SK-N-MC (cell line): ENCODE results near the gene NPAT.
"Not testable (repeated sequence)": the region's sequence is repeated elsewhere in the genome, so short reads cannot be mapped to it uniquely, and the experiment has no call there.

Experiments used
- DNase-seq: peaks from one replicate; pipeline ENCODE4 v3.0.0-alpha.2; 2011; ENCODE audit warnings: low read depth, low spot score
- H3K27ac ChIP-seq: fragments of 200-600 bp; sonication (generic); 2 replicates; pipeline ENCODE4 v1.5.1; 2016; ENCODE audit warnings: mixed run types
- H3K36me3 ChIP-seq: fragments of 200-600 bp; sonication (generic); 2 replicates; pipeline ENCODE4 v1.6.1; 2017; ENCODE audit warnings: antibody characterized with exemption, low read length, mixed read lengths; ENCODE audit not compliant: insufficient read depth
- H3K4me3 ChIP-seq: fragments of 200-600 bp; sonication (generic); 2 replicates; pipeline ENCODE4 v1.5.1; 2016
- H3K9ac ChIP-seq: fragments of 200-600 bp; sonication (generic); 2 replicates; pipeline ENCODE4 v1.8.0; 2017; ENCODE audit warnings: mixed run types, mixed read lengths; ENCODE audit not compliant: insufficient read length
- H3K9me3 ChIP-seq: fragments of 200-600 bp; sonication (generic); 2 replicates; pipeline ENCODE4 v1.6.1; 2017; ENCODE audit warnings: low read depth, mild to moderate bottlenecking, antibody characterized with exemption, low read length, moderate library complexity, mixed read lengths
- EZH2 ChIP-seq: fragments of 200-600 bp; sonication (generic); IDR thresholded peaks from one replicate; pipeline ENCODE4 v1.6.1; 2017; ENCODE audit warnings: antibody characterized with exemption
- FOXP2 ChIP-seq: optimal IDR thresholded peaks from 2 replicates; pipeline ENCODE3; 2011; ENCODE audit warnings: mild to moderate bottlenecking, moderate library complexity; ENCODE audit not compliant: insufficient read depth; ENCODE audit errors: extremely low read length, control extremely low read depth
- POLR2AphosphoS5 ChIP-seq: IDR thresholded peaks from 2 replicates; pipeline ENCODE4 v1.6.1; 2012; ENCODE audit warnings: mild to moderate bottlenecking, low read depth, low read length, borderline replicate concordance

NPAT gene

GRCh38 chr11:108160970-108161566, 61.4 kb downstream of the NPAT start:
- no peak overlapping the region for H3K4me3 ChIP-seq
- no peak for DNase-seq
- TF ChIP-seq FOXP2 (no peak), POLR2AphosphoS5 (no peak), EZH2 (no peak)
- H3K27ac ChIP-seq, result no peak overlapping the region
- H3K36me3 ChIP-seq, result peaks cover 70% of the 10 kb centered on the region
- no peaks in the 10 kb centered on the region for H3K9me3 ChIP-seq
- H3K9ac ChIP-seq, result no peak overlapping the region

- Histone ChIP-seq H3K4me3 (no peak overlapping the region), H3K36me3 (peaks cover 77% of the 10 kb centered on the region), H3K9me3 (no peaks in the 10 kb centered on the region), H3K27ac (no peak overlapping the region), H3K9ac (no peak overlapping the region)
- no peak for DNase-seq
- no peak for TF ChIP-seq POLR2AphosphoS5
- TF ChIP-seq EZH2, result no peak
- TF ChIP-seq FOXP2, result no peak
Observed at GRCh38 chr11:108154591-108154990, 67.8 kb downstream of the NPAT start.

- no peak overlapping the region for H3K27ac ChIP-seq
- H3K36me3 ChIP-seq, result peaks cover 80% of the 10 kb centered on the region
- no peak for DNase-seq
- no peak overlapping the region for H3K4me3 ChIP-seq
- TF ChIP-seq EZH2 (no peak), POLR2AphosphoS5 (no peak), FOXP2 (no peak)
- no peaks in the 10 kb centered on the region for H3K9me3 ChIP-seq
- H3K9ac ChIP-seq, result no peak overlapping the region
Observed at GRCh38 chr11:108148556-108148955, 73.9 kb downstream of the NPAT start.

- TF ChIP-seq FOXP2, result no peak
- Histone ChIP-seq H3K9me3 (no peaks in the 10 kb centered on the region), H3K9ac (no peak overlapping the region), H3K4me3 (no peak overlapping the region), H3K27ac (no peak overlapping the region), H3K36me3 (peaks cover 92% of the 10 kb centered on the region)
- no peak for DNase-seq
Observed at GRCh38 chr11:108147150-108147549, 75.3 kb downstream of the NPAT start.

GRCh38 chr11:108144615-108145014, 77.8 kb downstream of the NPAT start:
- Histone ChIP-seq H3K9ac (no peak overlapping the region), H3K27ac (no peak overlapping the region), H3K4me3 (no peak overlapping the region), H3K36me3 (peaks cover 92% of the 10 kb centered on the region), H3K9me3 (no peaks in the 10 kb centered on the region)
- TF ChIP-seq POLR2AphosphoS5 (no peak), FOXP2 (no peak), EZH2 (no peak)
- DNase-seq, result no peak

GRCh38 chr11:108142304-108142703, 80.1 kb downstream of the NPAT start:
- H3K9me3 ChIP-seq, result no peaks in the 10 kb centered on the region
- DNase-seq, result no peak
- TF ChIP-seq POLR2AphosphoS5 (no peak), FOXP2 (no peak), EZH2 (no peak)
- H3K27ac ChIP-seq, result no peak overlapping the region
- H3K4me3 ChIP-seq, result no peak overlapping the region
- H3K9ac ChIP-seq, result no peak overlapping the region
- peaks cover 76% of the 10 kb centered on the region for H3K36me3 ChIP-seq

GRCh38 chr11:108137212-108137611, 85.2 kb downstream of the NPAT start:
- Histone ChIP-seq H3K36me3 (peaks cover 60% of the 10 kb centered on the region), H3K9ac (no peak overlapping the region), H3K9me3 (no peaks in the 10 kb centered on the region), H3K27ac (no peak overlapping the region), H3K4me3 (no peak overlapping the region)
- no peak for DNase-seq
- TF ChIP-seq EZH2 (no peak), FOXP2 (no peak), POLR2AphosphoS5 (no peak)

- peak overlapping the region; percentile 57 for H3K27ac ChIP-seq
- no peak overlapping the region for H3K4me3 ChIP-seq
- H3K9me3 ChIP-seq, result no peaks in the 10 kb centered on the region
- H3K9ac ChIP-seq, result no peak overlapping the region
- no peak for TF ChIP-seq POLR2AphosphoS5
- no peak for TF ChIP-seq EZH2
- TF ChIP-seq FOXP2, result no peak
- peak; percentile 20 for DNase-seq
- peaks cover 52% of the 10 kb centered on the region for H3K36me3 ChIP-seq
Observed at GRCh38 chr11:108135845-108136544, 86.4 kb downstream of the NPAT start.

- not testable (repeated sequence) for H3K9ac ChIP-seq
- peaks cover 34% of the 10 kb centered on the region for H3K36me3 ChIP-seq
Observed at GRCh38 chr11:108132993-108133538, 89.4 kb downstream of the NPAT start.

GRCh38 chr11:108131993-108132392, 90.4 kb downstream of the NPAT start:
- no peak overlapping the region for H3K4me3 ChIP-seq
- no peak for DNase-seq

More at GRCh38 chr11:108132993-108133538, 89.4 kb downstream of the NPAT start:
- DNase-seq, H3K9me3 ChIP-seq, H3K4me3 ChIP-seq: not testable (repeated sequence)
- H3K27ac ChIP-seq, result peak overlapping the region; percentile 42; the same call in 1 of the 2 replicates

More at GRCh38 chr11:108131993-108132392, 90.4 kb downstream of the NPAT start:
- Histone ChIP-seq H3K36me3 (peaks cover 37% of the 10 kb centered on the region), H3K27ac (peak overlapping the region; percentile 42; the same call in 1 of the 2 replicates), H3K9ac (no peak overlapping the region), H3K9me3 (no peaks in the 10 kb centered on the region)
- no peak for TF ChIP-seq FOXP2
- TF ChIP-seq POLR2AphosphoS5, result no peak
- TF ChIP-seq EZH2, result no peak
